Bronchial epithelial cell (primary cell): ENCODE results near the gene MPPED1. TPM values are rescaled to one million over a fixed set of nuclear protein-coding genes. Genes with fewer than 3 reads are reported as not detected.

ENCODE experiments used
- DNase-seq: peaks from one replicate; pipeline ENCODE4 v3.0.0-alpha.2; 2010; ENCODE audit warnings: low read depth
- FAIRE-seq: peaks from 2 replicates; lab custom pipeline; 2011; peaks lifted over from hg19 to GRCh38; lab: Jason Lieb, UNC
- H3K27me3 ChIP-seq: 2 replicates; pipeline ENCODE4 v1.5.1; 2011; ENCODE audit warnings: low read length; ENCODE audit not compliant: control insufficient read depth, insufficient read depth
- H3K36me3 ChIP-seq: 2 replicates; pipeline ENCODE4 v1.5.1; 2011; ENCODE audit warnings: low read length; ENCODE audit not compliant: control insufficient read depth, insufficient read depth
- H3K4me3 ChIP-seq: 2 replicates; pipeline ENCODE4 v1.5.1; 2011; ENCODE audit warnings: mild to moderate bottlenecking, low read depth, low read length, control low read depth
- CTCF ChIP-seq: IDR thresholded peaks from 2 replicates; pipeline ENCODE4 v1.5.1; 2011; ENCODE audit warnings: mild to moderate bottlenecking, moderate library complexity, low read length, control low read depth, inconsistent platforms; ENCODE audit not compliant: insufficient read depth, severe bottlenecking
- total RNA-seq: library from RNA; depleted of rRNA; stranded (reverse); fragments of >200 nt; gene quantifications from 2 replicates; pipeline ENCODE4 v1.2.1, GENCODE V29; 2014

MPPED1 gene
- total RNA-seq, 1 donor from 2014 or later = not detected

GRCh38 chr22:43375951-43376455 lies 35.8 kb upstream of the MPPED1 start:
- Histone ChIP-seq H3K36me3 (no peaks in the 10 kb centered on the region), H3K27me3 (peaks cover 16% of the 10 kb centered on the region), H3K4me3 (no peak overlapping the region)
- DNase-seq (no peak), FAIRE-seq (no peak)
- no peak for TF ChIP-seq CTCF

GRCh38 chr22:43376765-43377547 lies 34.9 kb upstream of the MPPED1 start:
- no peak for FAIRE-seq
- Histone ChIP-seq H3K36me3 (no peaks in the 10 kb centered on the region), H3K4me3 (no peak overlapping the region), H3K27me3 (peaks cover 16% of the 10 kb centered on the region)
- DNase-seq = no peak
- TF ChIP-seq CTCF = no peak

GRCh38 chr22:43377548-43377895 lies 34.3 kb upstream of the MPPED1 start:
- FAIRE-seq (no peak), DNase-seq (no peak)
- no peak overlapping the region for H3K4me3 ChIP-seq
- no peak for TF ChIP-seq CTCF
- peaks cover 16% of the 10 kb centered on the region for H3K27me3 ChIP-seq
- H3K36me3 ChIP-seq = no peaks in the 10 kb centered on the region

- Histone ChIP-seq H3K36me3 (no peaks in the 10 kb centered on the region), H3K4me3 (no peak overlapping the region), H3K27me3 (peaks cover 16% of the 10 kb centered on the region)
- no peak for TF ChIP-seq CTCF
- no peak for DNase-seq
- peak; percentile 55 for FAIRE-seq
These were observed 33.7 kb upstream of the MPPED1 start for GRCh38 chr22:43377896-43378704.

- Histone ChIP-seq H3K27me3 (peaks cover 17% of the 10 kb centered on the region), H3K36me3 (no peaks in the 10 kb centered on the region), H3K4me3 (no peak overlapping the region)
- no peak for DNase-seq
- no peak for FAIRE-seq
- TF ChIP-seq CTCF = no peak
These were observed 30.1 kb upstream of the MPPED1 start for GRCh38 chr22:43381693-43382092.
